ENCODE results near the gene SDR9C7. TPM values are rescaled to one million over a fixed set of nuclear protein-coding genes. Genes with fewer than 3 reads are reported as not detected.

SDR9C7 gene
- total and polyA plus RNA-seq, 2 experiments from 2014 or later = not detected

DNA sequence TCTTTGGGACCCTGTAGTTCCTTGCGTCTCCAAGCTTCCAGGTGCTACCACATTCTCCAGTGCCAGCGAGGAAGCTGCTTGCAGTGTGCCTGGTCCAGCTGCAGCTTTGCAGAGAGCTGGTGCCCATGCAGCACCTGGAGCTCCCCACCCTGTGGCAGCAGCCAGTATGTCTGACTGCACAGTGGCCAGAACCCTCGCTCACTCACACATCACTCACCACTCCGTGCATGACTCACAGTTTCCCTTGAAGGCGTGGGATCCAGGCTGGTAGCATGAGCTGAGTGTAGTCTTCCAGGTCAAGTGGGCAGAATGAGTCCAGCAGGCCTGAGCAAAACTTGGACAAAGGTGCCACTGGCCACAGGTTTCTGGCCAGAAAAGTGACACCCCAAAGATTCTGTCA is 33.6 kb downstream of the SDR9C7 start:
- Histone ChIP-seq H3K9me3 (ENCODE audit: low read depth) (no peaks in the 10 kb centered on the region), H2AFZ (no peak overlapping the region), H4K20me1 (ENCODE audit: insufficient read depth, poor library complexity, severe bottlenecking) (no peaks in the 10 kb centered on the region), H3K4me3 (no peak overlapping the region), H3K27me3 (no peaks in the 10 kb centered on the region), H3K4me2 (no peak overlapping the region), H3K36me3 (replicated peaks; ENCODE audit: insufficient read depth, low read depth) (no peaks in the 10 kb centered on the region), H3K79me2 (no peaks in the 10 kb centered on the region), H3K9me2 (replicated peaks; ENCODE audit: insufficient read depth) (no peaks in the 10 kb centered on the region), H3K27ac (no peak overlapping the region), H3K4me1 (ENCODE audit: insufficient read depth) (no peaks in the 10 kb centered on the region)
- TF ChIP-seq EZH2 (IDR thresholded peaks at IDR 0.05; ENCODE audit: borderline replicate concordance) = no peak
- TF ChIP-seq EZH2phosphoT487 (IDR thresholded peaks at IDR 0.05; ENCODE audit: low read depth, severe bottlenecking, unreplicated experiment) = no peak
- no peak for TF ChIP-seq CTCF (IDR thresholded peaks at IDR 0.05; ENCODE audit: poor library complexity)
- 84% methylated on average over 5 of the region's 5 CpGs for WGBS (ENCODE audit: low lambda C conversion rate, missing lambda C conversion rate)
- no peak for DNase-seq (ENCODE audit: low spot score)

- Histone ChIP-seq H2AFZ (no peak overlapping the region), H3K9me3 (ENCODE audit: low read depth) (no peaks in the 10 kb centered on the region), H3K9me2 (replicated peaks; ENCODE audit: insufficient read depth) (no peaks in the 10 kb centered on the region), H3K79me2 (no peaks in the 10 kb centered on the region), H3K4me3 (no peak overlapping the region), H3K36me3 (replicated peaks; ENCODE audit: insufficient read depth, low read depth) (no peaks in the 10 kb centered on the region), H3K27ac (no peak overlapping the region), H3K4me1 (ENCODE audit: insufficient read depth) (no peaks in the 10 kb centered on the region), H4K20me1 (ENCODE audit: insufficient read depth, poor library complexity, severe bottlenecking) (no peaks in the 10 kb centered on the region), H3K27me3 (no peaks in the 10 kb centered on the region), H3K4me2 (no peak overlapping the region)
- no peak for DNase-seq (ENCODE audit: low spot score)
- TF ChIP-seq EZH2 (IDR thresholded peaks at IDR 0.05; ENCODE audit: borderline replicate concordance) (no peak), CTCF (IDR thresholded peaks at IDR 0.05; ENCODE audit: poor library complexity) (no peak), EZH2phosphoT487 (IDR thresholded peaks at IDR 0.05; ENCODE audit: low read depth, severe bottlenecking, unreplicated experiment) (no peak)
- 69% methylated on average over 1 of the region's 1 CpG for WGBS (ENCODE audit: low lambda C conversion rate, missing lambda C conversion rate)
These were observed 35.3 kb downstream of the SDR9C7 start for GRCh38 chr12:56898938-56899337.

GRCh38 chr12:56897844-56898361 is 36.3 kb downstream of the SDR9C7 start:
- no peak for DNase-seq (ENCODE audit: low spot score)
- Histone ChIP-seq H3K79me2 (no peaks in the 10 kb centered on the region), H4K20me1 (ENCODE audit: insufficient read depth, poor library complexity, severe bottlenecking) (no peaks in the 10 kb centered on the region), H3K4me3 (no peak overlapping the region), H3K4me2 (no peak overlapping the region), H3K9me3 (ENCODE audit: low read depth) (no peaks in the 10 kb centered on the region), H3K27ac (no peak overlapping the region), H3K27me3 (no peaks in the 10 kb centered on the region), H3K4me1 (ENCODE audit: insufficient read depth) (no peaks in the 10 kb centered on the region), H3K36me3 (replicated peaks; ENCODE audit: insufficient read depth, low read depth) (no peaks in the 10 kb centered on the region), H3K9me2 (replicated peaks; ENCODE audit: insufficient read depth) (no peaks in the 10 kb centered on the region), H2AFZ (no peak overlapping the region)
- no peak for TF ChIP-seq EZH2phosphoT487 (IDR thresholded peaks at IDR 0.05; ENCODE audit: low read depth, severe bottlenecking, unreplicated experiment)
- no peak for TF ChIP-seq CTCF (IDR thresholded peaks at IDR 0.05; ENCODE audit: poor library complexity)
- no peak for TF ChIP-seq EZH2 (IDR thresholded peaks at IDR 0.05; ENCODE audit: borderline replicate concordance)

GRCh38 chr12:56896082-56896481 is 38.1 kb downstream of the SDR9C7 start:
- Histone ChIP-seq H3K4me2 (no peak overlapping the region), H3K4me3 (no peak overlapping the region), H3K27ac (no peak overlapping the region), H3K4me1 (ENCODE audit: insufficient read depth) (no peaks in the 10 kb centered on the region), H4K20me1 (ENCODE audit: insufficient read depth, poor library complexity, severe bottlenecking) (no peaks in the 10 kb centered on the region), H3K79me2 (no peaks in the 10 kb centered on the region), H3K9me2 (replicated peaks; ENCODE audit: insufficient read depth) (no peaks in the 10 kb centered on the region), H3K9me3 (ENCODE audit: low read depth) (no peaks in the 10 kb centered on the region), H3K36me3 (replicated peaks; ENCODE audit: insufficient read depth, low read depth) (no peaks in the 10 kb centered on the region), H3K27me3 (no peaks in the 10 kb centered on the region), H2AFZ (no peak overlapping the region)
- WGBS (ENCODE audit: low lambda C conversion rate, missing lambda C conversion rate) = 62% methylated on average over 1 of the region's 1 CpG
- TF ChIP-seq CTCF (IDR thresholded peaks at IDR 0.05; ENCODE audit: poor library complexity) = no peak
- no peak for TF ChIP-seq EZH2 (IDR thresholded peaks at IDR 0.05; ENCODE audit: borderline replicate concordance)
- TF ChIP-seq EZH2phosphoT487 (IDR thresholded peaks at IDR 0.05; ENCODE audit: low read depth, severe bottlenecking, unreplicated experiment) = no peak
- no peak for DNase-seq (ENCODE audit: low spot score)

All from hepatocyte (in vitro differentiated cells).